Activated T-cell treated with anti-CD3 and anti-CD28 coated beads, Interleukin-2, amount 50 U/mL, for 72 hours (primary cell): ENCODE data around the gene TAC3. TPM values are rescaled to one million over a fixed set of nuclear protein-coding genes. Genes with fewer than 3 reads are reported as not detected.
A peak's percentile ranks its signal among the peaks of the same experiment; 100 is the strongest.
"Not testable (repeated sequence)": the region's sequence is repeated elsewhere in the genome, so short reads cannot be mapped to it uniquely, and the experiment has no call there.

ENCODE experiments used
- ATAC-seq, 2 donors: fragments of 150-1000 bp; cut with Tn5 transposase; replicated peaks in 1 of 2; 2 replicates each; pipeline ENCODE4 v1.10.0; 2021; ENCODE audit warnings: moderate library complexity in 2 of 2, mild to moderate bottlenecking in 1 of 2
- DNase-seq, 2 donors: peaks; one replicate each; pipeline ENCODE4 v3.0.0; 2021 to 2022; ENCODE audit warnings: mixed read lengths in 1 of 2
- H3K27ac Mint-ChIP-seq: one replicate; pipeline ENCODE4 v1.8.0; 2022; ENCODE audit warnings: mild to moderate bottlenecking, moderate library complexity, mixed read lengths
- H3K27me3 Mint-ChIP-seq: one replicate; pipeline ENCODE4 v1.8.0; 2022; ENCODE audit warnings: low read depth, mixed read lengths
- H3K36me3 Mint-ChIP-seq, 2 donors: one replicate each; pipeline ENCODE4 v1.8.0; 2022; ENCODE audit warnings: mixed read lengths in 2 of 2, mild to moderate bottlenecking in 1 of 2; ENCODE audit not compliant: insufficient read depth in 2 of 2
- H3K4me1 Mint-ChIP-seq: one replicate; pipeline ENCODE4 v1.8.0; 2022; ENCODE audit warnings: low read depth, mixed read lengths
- H3K4me3 Mint-ChIP-seq, 2 donors: one replicate each; pipeline ENCODE4 v1.8.0; 2022; ENCODE audit warnings: mild to moderate bottlenecking in 2 of 2, mixed read lengths in 2 of 2, moderate library complexity in 2 of 2
- H3K9me3 Mint-ChIP-seq, 2 donors: one replicate each; pipeline ENCODE4 v1.8.0; 2022; ENCODE audit warnings: mixed read lengths in 2 of 2
- total RNA-seq, 2 donors: library from RNA; stranded (reverse); gene quantifications; one replicate each; pipeline ENCODE4 v1.2.3, GENCODE V29; 2022

The TAC3 gene
- total RNA-seq, 2 donors from 2014 or later: 4.2 to 4.4 TPM

DNA sequence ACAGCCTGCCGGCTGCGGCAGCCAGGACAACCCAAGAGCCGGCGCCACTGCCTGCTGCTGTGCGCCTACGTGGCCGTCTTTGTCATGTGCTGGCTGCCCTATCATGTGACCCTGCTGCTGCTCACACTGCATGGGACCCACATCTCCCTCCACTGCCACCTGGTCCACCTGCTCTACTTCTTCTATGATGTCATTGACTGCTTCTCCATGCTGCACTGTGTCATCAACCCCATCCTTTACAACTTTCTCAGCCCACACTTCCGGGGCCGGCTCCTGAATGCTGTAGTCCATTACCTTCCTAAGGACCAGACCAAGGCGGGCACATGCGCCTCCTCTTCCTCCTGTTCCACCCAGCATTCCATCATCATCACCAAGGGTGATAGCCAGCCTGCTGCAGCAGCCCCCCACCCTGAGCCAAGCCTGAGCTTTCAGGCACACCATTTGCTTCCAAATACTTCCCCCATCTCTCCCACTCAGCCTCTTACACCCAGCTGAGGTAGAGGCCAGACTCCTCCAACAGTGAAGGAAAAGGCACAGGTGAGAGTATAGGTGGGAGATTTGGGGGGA, 20.3 kb downstream of the TAC3 start:
- no peak overlapping the region for H3K4me3 Mint-ChIP-seq
- H3K4me1 Mint-ChIP-seq: peaks cover 45% of the 10 kb centered on the region
- peaks cover 3 to 6% of the 10 kb centered on the region in 2 donors for H3K36me3 Mint-ChIP-seq
- DNase-seq (no peak), ATAC-seq (no peak)
- H3K27me3 Mint-ChIP-seq: no peaks in the 10 kb centered on the region
- no peak overlapping the region for H3K27ac Mint-ChIP-seq
- no peaks in the 10 kb centered on the region for H3K9me3 Mint-ChIP-seq

GRCh38 chr12:56995201-56995929, 21.0 kb downstream of the TAC3 start:
- H3K27me3 Mint-ChIP-seq: no peaks in the 10 kb centered on the region
- DNase-seq (no peak), ATAC-seq (no peak)
- H3K27ac Mint-ChIP-seq: no peak overlapping the region
- no peak overlapping the region for H3K4me3 Mint-ChIP-seq
- peaks cover 3 to 6% of the 10 kb centered on the region in 2 donors for H3K36me3 Mint-ChIP-seq
- H3K9me3 Mint-ChIP-seq: no peaks in the 10 kb centered on the region
- H3K4me1 Mint-ChIP-seq: peaks cover 41% of the 10 kb centered on the region

GRCh38 chr12:56994231-56994746, 22.0 kb downstream of the TAC3 start:
- DNase-seq: no peak
- ATAC-seq: no peak
- Mint-ChIP-seq H3K4me3 (no peak overlapping the region), H3K36me3 (peaks cover 3 to 6% of the 10 kb centered on the region in 2 donors), H3K4me1 (peaks cover 33% of the 10 kb centered on the region), H3K9me3 (no peaks in the 10 kb centered on the region), H3K27me3 (no peaks in the 10 kb centered on the region), H3K27ac (no peak overlapping the region)

GRCh38 chr12:56993346-56993745, 23.0 kb downstream of the TAC3 start:
- no peak for ATAC-seq
- DNase-seq: no peak
- peaks cover 24% of the 10 kb centered on the region for H3K4me1 Mint-ChIP-seq
- no peaks in the 10 kb centered on the region for H3K9me3 Mint-ChIP-seq
- H3K27ac Mint-ChIP-seq: no peak overlapping the region
- no peaks in the 10 kb centered on the region for H3K27me3 Mint-ChIP-seq
- no peak overlapping the region for H3K4me3 Mint-ChIP-seq
- peaks cover 3 to 4% of the 10 kb centered on the region in 2 donors for H3K36me3 Mint-ChIP-seq

- Mint-ChIP-seq H3K27me3 (no peaks in the 10 kb centered on the region), H3K9me3 (no peaks in the 10 kb centered on the region), H3K4me3 (no peak overlapping the region), H3K36me3 (no peaks in the 10 kb centered on the region), H3K4me1 (peaks cover 14% of the 10 kb centered on the region), H3K27ac (no peak overlapping the region)
- ATAC-seq (no peak), DNase-seq (no peak)
Observed at GRCh38 chr12:56991319-56992246, 24.7 kb downstream of the TAC3 start.

DNA sequence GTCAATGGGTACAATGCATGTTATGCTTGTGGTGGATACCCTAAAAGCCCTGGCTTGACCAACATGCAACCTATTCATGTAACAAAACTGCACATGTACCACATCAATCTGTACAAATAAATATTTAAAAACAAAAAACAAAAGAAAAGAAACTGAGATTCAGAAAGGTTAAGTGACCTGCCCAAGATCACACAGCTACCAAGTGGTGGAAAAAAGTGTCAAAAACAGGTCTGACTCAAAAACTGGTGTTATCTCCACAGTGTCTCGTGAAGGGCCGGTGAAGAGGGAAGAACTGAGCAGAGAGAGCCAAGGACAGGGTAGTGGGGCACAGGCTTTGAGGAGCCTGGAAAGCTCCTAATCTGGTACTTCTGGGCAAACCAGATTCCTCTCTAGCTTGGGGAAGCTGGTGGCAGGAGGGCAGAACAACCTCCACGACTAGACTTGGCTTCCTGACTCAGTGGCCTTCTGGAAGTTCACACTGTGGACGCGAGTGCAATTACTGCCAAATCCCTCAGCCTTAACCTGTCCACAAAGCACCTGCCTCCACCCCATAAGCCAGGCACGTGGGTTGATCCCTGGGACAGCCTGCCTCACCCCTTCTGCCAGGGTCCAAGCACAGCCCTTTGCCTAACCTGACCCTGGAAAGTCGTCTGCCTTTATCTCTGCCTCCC, 25.5 kb downstream of the TAC3 start:
- Mint-ChIP-seq H3K4me3 (no peak overlapping the region), H3K36me3 (no peaks in the 10 kb centered on the region), H3K27me3 (no peaks in the 10 kb centered on the region), H3K9me3 (no peaks in the 10 kb centered on the region), H3K4me1 (peaks cover 18% of the 10 kb centered on the region), H3K27ac (no peak overlapping the region)
- ATAC-seq: no peak
- no peak for DNase-seq

- ATAC-seq (no peak), DNase-seq (no peak)
- H3K4me1 Mint-ChIP-seq: peaks cover 21% of the 10 kb centered on the region
- no peaks in the 10 kb centered on the region for H3K9me3 Mint-ChIP-seq
- H3K4me3 Mint-ChIP-seq: no peak overlapping the region
- no peaks in the 10 kb centered on the region for H3K36me3 Mint-ChIP-seq
- H3K27ac Mint-ChIP-seq: no peak overlapping the region
- H3K27me3 Mint-ChIP-seq: no peaks in the 10 kb centered on the region
Observed at GRCh38 chr12:56989861-56990610, 26.3 kb downstream of the TAC3 start.

GRCh38 chr12:56988207-56988739, 28.1 kb downstream of the TAC3 start:
- Mint-ChIP-seq H3K27ac (no peak overlapping the region), H3K4me3 (no peak overlapping the region), H3K4me1 (peaks cover 21% of the 10 kb centered on the region), H3K27me3 (no peaks in the 10 kb centered on the region), H3K9me3 (no peaks in the 10 kb centered on the region), H3K36me3 (no peaks in the 10 kb centered on the region)
- no peak for DNase-seq
- ATAC-seq: no peak

DNA sequence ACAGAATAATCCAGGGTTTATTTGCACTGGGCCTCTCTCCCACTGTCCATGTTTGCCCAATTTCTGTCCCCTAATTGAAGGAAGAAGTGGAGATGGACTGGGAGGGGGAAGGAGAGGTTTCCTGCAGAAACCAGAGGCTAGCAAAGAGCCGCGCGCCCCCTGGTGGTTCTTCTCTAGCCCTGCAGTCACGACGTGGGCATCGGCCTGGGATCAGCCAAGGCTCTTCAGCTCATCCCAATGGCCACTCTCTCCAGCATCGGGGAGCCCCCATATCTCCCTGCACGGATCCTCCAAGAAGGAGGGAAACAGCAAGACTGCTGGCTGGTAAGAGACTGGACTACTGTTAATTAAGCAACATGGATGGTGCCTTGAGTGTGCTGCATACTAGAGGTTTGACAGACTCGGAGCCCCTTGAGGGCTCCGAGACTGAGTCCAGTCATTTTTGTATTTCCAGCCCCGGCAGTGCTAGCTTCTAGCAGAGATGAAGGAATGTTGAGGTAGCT, 28.7 kb downstream of the TAC3 start:
- Mint-ChIP-seq H3K27ac (no peak overlapping the region), H3K4me3 (no peak overlapping the region), H3K9me3 (no peaks in the 10 kb centered on the region), H3K4me1 (peaks cover 21% of the 10 kb centered on the region), H3K27me3 (no peaks in the 10 kb centered on the region), H3K36me3 (no peaks in the 10 kb centered on the region)
- DNase-seq (peak; percentile 72 to 78), ATAC-seq (peak; percentile 61 to 67)

DNA sequence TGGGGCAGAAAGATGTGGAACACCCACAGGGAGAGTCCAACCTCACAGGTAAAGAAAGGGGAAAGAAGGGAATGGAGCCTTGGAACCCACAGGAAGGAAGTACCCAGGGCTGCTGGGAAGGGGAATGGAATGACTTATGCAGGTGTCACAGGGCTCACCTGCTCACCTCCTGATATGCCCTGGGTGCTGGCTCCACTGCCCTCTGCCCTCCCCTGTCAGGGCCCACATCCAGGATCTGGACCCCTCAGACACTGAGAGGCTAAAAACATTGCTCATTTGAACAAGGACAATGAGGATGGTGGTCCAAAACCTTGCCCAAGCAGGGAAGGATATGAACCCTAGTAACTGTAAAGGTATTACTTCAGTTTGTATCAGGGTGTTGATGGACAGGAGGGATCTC, 29.3 kb downstream of the TAC3 start:
- no peaks in the 10 kb centered on the region for H3K27me3 Mint-ChIP-seq
- no peak overlapping the region for H3K27ac Mint-ChIP-seq
- DNase-seq: no peak
- H3K4me1 Mint-ChIP-seq: peaks cover 21% of the 10 kb centered on the region
- ATAC-seq: no peak
- no peaks in the 10 kb centered on the region for H3K9me3 Mint-ChIP-seq
- H3K36me3 Mint-ChIP-seq: no peaks in the 10 kb centered on the region
- no peak overlapping the region for H3K4me3 Mint-ChIP-seq

DNA sequence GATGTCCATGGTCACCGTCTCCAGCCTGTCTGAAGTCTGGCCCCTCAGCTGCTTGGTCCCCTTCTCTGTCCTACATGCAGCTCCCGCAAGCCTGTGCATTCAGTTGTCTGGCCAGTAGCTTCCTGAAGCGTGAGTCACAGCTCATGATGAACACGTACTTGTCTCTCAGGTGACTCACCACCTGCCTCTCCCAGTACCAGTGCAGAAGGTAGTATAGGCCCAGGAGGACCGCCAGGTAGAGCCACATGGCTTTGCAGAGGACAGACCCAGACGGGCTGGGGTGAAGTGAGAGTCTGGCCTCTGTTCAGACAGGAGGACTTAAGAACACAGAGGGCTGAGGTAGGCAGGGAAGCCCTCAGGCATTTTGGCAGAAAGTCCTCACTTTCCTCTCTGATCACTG, 30.6 kb downstream of the TAC3 start:
- DNase-seq: peak in 1 of 2 donors; percentile 38
- H3K36me3 Mint-ChIP-seq, H3K27ac Mint-ChIP-seq, H3K27me3 Mint-ChIP-seq, H3K9me3 Mint-ChIP-seq, H3K4me3 Mint-ChIP-seq: not testable (repeated sequence)
- ATAC-seq: peak; percentile 89 to 93
- peaks cover 13% of the 10 kb centered on the region for H3K4me1 Mint-ChIP-seq

- ATAC-seq: no peak
- no peak for DNase-seq
- Mint-ChIP-seq H3K9me3 (no peaks in the 10 kb centered on the region), H3K4me3 (no peak overlapping the region), H3K4me1 (peaks cover 7% of the 10 kb centered on the region), H3K27ac (no peak overlapping the region), H3K27me3 (no peaks in the 10 kb centered on the region), H3K36me3 (no peaks in the 10 kb centered on the region)
Observed at GRCh38 chr12:56983386-56983785, 32.9 kb downstream of the TAC3 start.
